PC-3 (cell line): ENCODE measurements around the gene PRDM2.

Experiments
- EZH2 ChIP-seq: fragments of 300-600 bp; sonication (generic); IDR thresholded peaks from one replicate; pipeline ENCODE4 v1.6.1; 2017; ENCODE audit warnings: antibody characterized with exemption, mild to moderate bottlenecking, low read length; ENCODE audit not compliant: unreplicated experiment
- EZH2phosphoT487 ChIP-seq: fragments of 300-600 bp; sonication (generic); IDR thresholded peaks from 2 replicates; pipeline ENCODE4 v1.6.1; 2018; ENCODE audit warnings: mild to moderate bottlenecking, antibody characterized with exemption, low read length, borderline replicate concordance
- TF ChIP-seq, protein P1 (sequence below): fragments of 300-600 bp; sonication (generic); conservative IDR thresholded peaks from 2 replicates; pipeline ENCODE4 v1.5.1; 2017; ENCODE audit warnings: antibody characterized with exemption, low read depth, mild to moderate bottlenecking, low read length

DNA sequence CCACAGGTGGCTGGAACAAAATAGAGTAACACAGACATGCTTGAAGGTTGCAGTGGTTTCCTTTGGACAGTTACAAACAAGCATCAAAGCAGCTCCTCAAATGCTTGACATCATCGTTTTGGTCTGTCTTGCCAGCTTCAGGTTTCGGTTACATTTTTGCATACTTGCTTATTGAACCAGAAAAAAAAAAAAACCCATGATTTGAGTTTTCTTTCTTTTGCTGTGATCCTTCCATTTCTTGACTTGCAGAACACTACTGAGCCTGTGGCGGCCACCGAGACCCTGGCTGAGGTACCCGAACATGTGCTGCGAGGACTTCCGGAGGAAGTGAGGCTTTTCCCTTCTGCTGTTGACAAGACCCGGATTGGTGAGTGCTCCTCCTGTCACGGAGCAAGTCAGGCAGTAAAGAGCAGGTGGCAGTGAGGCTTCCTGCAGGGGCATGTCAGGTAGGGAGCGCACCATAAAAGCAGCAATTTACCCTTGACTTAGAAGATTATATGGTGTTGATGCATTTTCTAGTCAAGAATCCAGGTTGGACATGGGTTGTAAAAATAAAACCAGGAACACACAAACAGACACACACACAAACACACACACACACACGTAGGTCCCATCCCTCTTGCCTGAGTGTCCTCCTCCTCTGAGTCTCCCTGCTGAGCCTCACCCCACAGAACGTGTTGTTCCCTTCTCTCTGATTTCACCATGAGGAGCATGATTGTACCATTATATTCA lies 30.9 kb downstream of the PRDM2 start:
- TF ChIP-seq, protein P1, sequence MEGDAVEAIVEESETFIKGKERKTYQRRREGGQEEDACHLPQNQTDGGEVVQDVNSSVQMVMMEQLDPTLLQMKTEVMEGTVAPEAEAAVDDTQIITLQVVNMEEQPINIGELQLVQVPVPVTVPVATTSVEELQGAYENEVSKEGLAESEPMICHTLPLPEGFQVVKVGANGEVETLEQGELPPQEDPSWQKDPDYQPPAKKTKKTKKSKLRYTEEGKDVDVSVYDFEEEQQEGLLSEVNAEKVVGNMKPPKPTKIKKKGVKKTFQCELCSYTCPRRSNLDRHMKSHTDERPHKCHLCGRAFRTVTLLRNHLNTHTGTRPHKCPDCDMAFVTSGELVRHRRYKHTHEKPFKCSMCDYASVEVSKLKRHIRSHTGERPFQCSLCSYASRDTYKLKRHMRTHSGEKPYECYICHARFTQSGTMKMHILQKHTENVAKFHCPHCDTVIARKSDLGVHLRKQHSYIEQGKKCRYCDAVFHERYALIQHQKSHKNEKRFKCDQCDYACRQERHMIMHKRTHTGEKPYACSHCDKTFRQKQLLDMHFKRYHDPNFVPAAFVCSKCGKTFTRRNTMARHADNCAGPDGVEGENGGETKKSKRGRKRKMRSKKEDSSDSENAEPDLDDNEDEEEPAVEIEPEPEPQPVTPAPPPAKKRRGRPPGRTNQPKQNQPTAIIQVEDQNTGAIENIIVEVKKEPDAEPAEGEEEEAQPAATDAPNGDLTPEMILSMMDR: no peak
- TF ChIP-seq EZH2phosphoT487 (no peak), EZH2 (no peak)
